Measurements from ENCODE around the gene CEP162.
"Not testable (repeated sequence)": the region's sequence is repeated elsewhere in the genome, so short reads cannot be mapped to it uniquely, and the experiment has no call there.

Gene CEP162

GRCh38 chr6:84086545-84087429 is 140.7 kb downstream of the CEP162 start:
- DNase-seq, result no peak

- DNase-seq, result no peak
Observed at GRCh38 chr6:84086056-84086455, 141.4 kb downstream of the CEP162 start.

GRCh38 chr6:84084705-84085104 is 142.7 kb downstream of the CEP162 start:
- not testable (repeated sequence) for DNase-seq

GRCh38 chr6:84082689-84083265 is 144.7 kb downstream of the CEP162 start:
- no peak for DNase-seq

GRCh38 chr6:84081222-84081621 is 146.2 kb downstream of the CEP162 start:
- no peak for DNase-seq

- no peak for DNase-seq
Observed at GRCh38 chr6:84078335-84078734, 149.1 kb downstream of the CEP162 start.

GRCh38 chr6:84077645-84078044 is 149.8 kb downstream of the CEP162 start:
- no peak for DNase-seq

- no peak for DNase-seq
Observed at GRCh38 chr6:84074988-84075781, 152.3 kb downstream of the CEP162 start.
